GM19043 (cell line): Measurements from ENCODE around the gene KIF2A.

ENCODE experiments used
- ATAC-seq: cut with Tn5 transposase; IDR thresholded peaks from one replicate; pipeline ENCODE4 v1.9.1; 2021; ENCODE audit warnings: low read depth; ENCODE audit not compliant: unreplicated experiment

KIF2A gene

GRCh38 chr5:62327138-62328053 is 21.4 kb downstream of the KIF2A start:
- ATAC-seq: no peak

GRCh38 chr5:62328772-62329491 is 22.9 kb downstream of the KIF2A start:
- ATAC-seq: no peak

GRCh38 chr5:62330302-62330701 is 24.3 kb downstream of the KIF2A start:
- ATAC-seq: no peak

- no peak for ATAC-seq
Observed at GRCh38 chr5:62331921-62332320, 25.9 kb downstream of the KIF2A start.

GRCh38 chr5:62333250-62333794 is 27.3 kb downstream of the KIF2A start:
- no peak for ATAC-seq

- ATAC-seq: no peak
Observed at GRCh38 chr5:62334082-62334481, 28.1 kb downstream of the KIF2A start.

GRCh38 chr5:62340392-62340791 is 34.4 kb downstream of the KIF2A start:
- ATAC-seq: no peak

- no peak for ATAC-seq
Observed at GRCh38 chr5:62340979-62341378, 35.0 kb downstream of the KIF2A start.

- peak; percentile 58 for ATAC-seq
Observed at GRCh38 chr5:62341783-62342475, 35.9 kb downstream of the KIF2A start.

GRCh38 chr5:62342476-62342837 is 36.5 kb downstream of the KIF2A start:
- peak; percentile 25 for ATAC-seq

- no peak for ATAC-seq
Observed at GRCh38 chr5:62343428-62343827, 37.4 kb downstream of the KIF2A start.

- no peak for ATAC-seq
Observed at GRCh38 chr5:62346748-62347147, 40.7 kb downstream of the KIF2A start.

- no peak for ATAC-seq
Observed at GRCh38 chr5:62347928-62348327, 41.9 kb downstream of the KIF2A start.

- no peak for ATAC-seq
Observed at GRCh38 chr5:62348723-62349481, 42.9 kb downstream of the KIF2A start.

GRCh38 chr5:62354028-62354874 is 48.2 kb downstream of the KIF2A start:
- ATAC-seq: peak; percentile 93

- ATAC-seq: no peak
Observed at GRCh38 chr5:62362701-62363100, 56.7 kb downstream of the KIF2A start.

- no peak for ATAC-seq
Observed at GRCh38 chr5:62369039-62369438, 63.0 kb downstream of the KIF2A start.

- ATAC-seq: no peak
Observed at GRCh38 chr5:62371409-62371808, 65.4 kb downstream of the KIF2A start.

- no peak for ATAC-seq
Observed at GRCh38 chr5:62372600-62372999, 66.6 kb downstream of the KIF2A start.
